GM21529 (cell line): Measurements from ENCODE around the gene TYR.
"Not testable (repeated sequence)": the region's sequence is repeated elsewhere in the genome, so short reads cannot be mapped to it uniquely, and the experiment has no call there.

Experiments used
- ATAC-seq: cut with Tn5 transposase; IDR thresholded peaks from one replicate; pipeline ENCODE4 v1.9.1; 2021; ENCODE audit not compliant: unreplicated experiment

TYR gene

GRCh38 chr11:89342880-89343572 is 165.4 kb downstream of the TYR start:
- ATAC-seq = not testable (repeated sequence)
